ENCODE data around the gene MRPL4. TPM values are rescaled to one million over a fixed set of nuclear protein-coding genes. Genes with fewer than 3 reads are reported as not detected.

MRPL4 gene
- total and polyA plus RNA-seq, 10 of the 15 experiments (the other 5 are each of a cell fraction or from before 2014, with no cell fraction given), result 0.79 to 221 (median 112) TPM

DNA sequence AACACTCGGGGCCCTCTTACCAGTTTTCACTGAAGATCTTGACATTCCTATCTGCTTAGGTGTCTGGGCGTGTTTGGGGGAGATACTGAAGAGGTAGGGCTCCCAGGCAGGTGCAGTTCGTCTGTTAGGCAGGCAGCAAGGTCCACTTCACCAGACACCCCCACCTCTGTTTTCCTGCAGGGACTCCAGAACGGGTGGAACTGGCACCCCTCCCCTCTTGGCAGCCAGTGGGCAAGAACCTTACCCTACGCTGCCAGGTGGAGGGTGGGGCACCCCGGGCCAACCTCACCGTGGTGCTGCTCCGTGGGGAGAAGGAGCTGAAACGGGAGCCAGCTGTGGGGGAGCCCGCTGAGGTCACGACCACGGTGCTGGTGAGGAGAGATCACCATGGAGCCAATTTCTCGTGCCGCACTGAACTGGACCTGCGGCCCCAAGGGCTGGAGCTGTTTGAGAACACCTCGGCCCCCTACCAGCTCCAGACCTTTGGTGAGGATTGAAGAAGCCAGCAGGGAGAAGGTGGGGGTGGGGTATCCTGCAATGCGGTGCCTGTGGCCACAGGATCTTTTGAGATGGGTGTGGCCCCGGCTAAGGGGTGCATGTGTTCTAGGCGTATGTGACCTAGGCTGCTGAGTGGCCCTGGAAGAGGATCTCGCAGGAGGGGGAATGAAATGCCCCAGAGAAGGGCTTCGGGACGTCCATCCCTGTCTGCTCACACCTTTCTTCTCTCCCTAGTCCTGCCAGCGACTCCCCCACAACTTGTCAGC lies 31.5 kb downstream of the MRPL4 start:
- no peak overlapping the region for H3K4me2 ChIP-seq (ENCODE audit: control insufficient read depth, insufficient read depth)
- no TSS peak for BruUV-seq (replicated peaks)
- in situ Hi-C loops (cut with MboI) (no loop called here), intact Hi-C loops (cut with micrococcal nuclease; ENCODE audit: unreplicated experiment) (no loop called here)
- H4K20me1 ChIP-seq (ENCODE audit: control insufficient read depth, insufficient read depth), result peaks cover 13% of the 10 kb centered on the region; the same call in 1 of the 2 replicates
- no peaks in the 10 kb centered on the region for H3K27me3 ChIP-seq (replicated peaks in 1 of 2; ENCODE audit: control insufficient read depth in 2 of 2, insufficient read depth in 2 of 2, low read length in 1 of 2)
- ChIA-PET CTCF (no interaction called here), POLR2A (interaction anchor here (0.6 kb wide), 2 partner anchors 16 to 71 kb away, joined by 3 to 4 read pairs; no protein-coding TSS in a partner anchor), SMC1A (ENCODE audit: uncharacterized antibody, unreplicated experiment) (interaction anchor here (1.0 kb wide), 1 partner anchor 13 kb away, joined by 3 read pairs; the partner anchor contains the start of gene ICAM1), RAD21 (ENCODE audit: unreplicated experiment) (no interaction called here)
- 85% methylated on average over 23 of the region's 23 CpGs for WGBS (ENCODE audit: insufficient coverage, insufficient replicate concordance, low lambda C conversion rate, missing lambda C conversion rate)
- H3K4me1 ChIP-seq (ENCODE audit: control insufficient read depth, insufficient read depth, low read length), result peaks cover 41% of the 10 kb centered on the region
- no peak for FAIRE-seq
- H3K4me3 ChIP-seq, result no peak overlapping the region
- no peak overlapping the region for H3K27ac ChIP-seq (ENCODE audit: control insufficient read depth, insufficient read depth)
- peaks cover 18% of the 10 kb centered on the region for H3K79me2 ChIP-seq (ENCODE audit: control insufficient read depth, insufficient read depth, low read length)
- DNase-seq (ENCODE audit: low read depth, low spot score), result no peak
- H3K9me3 ChIP-seq (replicated peaks; ENCODE audit: control insufficient read depth, insufficient read depth, low read length), result no peaks in the 10 kb centered on the region
- peaks cover 34 to 35% of the 10 kb centered on the region in 2 experiments; a peak in 3 of 4 replicates for H3K36me3 ChIP-seq (ENCODE audit: control insufficient read depth in 2 of 2, insufficient read depth in 2 of 2, low read length in 1 of 2)
- no peak overlapping the region for H3K9ac ChIP-seq (ENCODE audit: control insufficient read depth, insufficient read depth, low read length)
- H2AFZ ChIP-seq (ENCODE audit: control insufficient read depth, low read depth, low read length), result no peak overlapping the region
- ATAC-seq, result no peak
- TF ChIP-seq FOXM1 (IDR thresholded peaks at IDR 0.05; ENCODE audit: low read depth, low read length) (0 out of 2 replicates have a peak, but pooled peaks have one; percentile 12), SKIL (IDR thresholded peaks at IDR 0.05; ENCODE audit: low read depth, poor library complexity, severe bottlenecking) (no peak), NR2C2 (IDR thresholded peaks at IDR 0.05; ENCODE audit: borderline replicate concordance, control insufficient read depth, insufficient read length, low read depth) (no peak), GABPA (IDR thresholded peaks at IDR 0.05; ENCODE audit: low read depth) (no peak), ZNF217 (IDR thresholded peaks at IDR 0.05) (no peak), POLR2A (IDR thresholded peaks at IDR 0.05; ENCODE audit: low read depth, low read length) (no peak), BRCA1 (IDR thresholded peaks at IDR 0.05; ENCODE audit: low read depth, low read length) (no peak), SMC3 (IDR thresholded peaks at IDR 0.05; ENCODE audit: borderline replicate concordance, low read length) (no peak), TAF1 (IDR thresholded peaks at IDR 0.05; ENCODE audit: borderline replicate concordance, low read depth, low read length) (no peak), SIX5 (IDR thresholded peaks at IDR 0.05; ENCODE audit: low read depth, low read length, severe bottlenecking) (no peak), TBL1XR1 (IDR thresholded peaks at IDR 0.05; ENCODE audit: low read depth, low read length) (no peak), MYB (IDR thresholded peaks at IDR 0.05; ENCODE audit: borderline replicate concordance, low read depth, low read length) (no peak), ZNF274 (IDR thresholded peaks at IDR 0.05; ENCODE audit: insufficient read depth, insufficient read length) (no peak), KLF5 (IDR thresholded peaks at IDR 0.05; ENCODE audit: partially characterized antibody) (no peak), ZNF24 (IDR thresholded peaks at IDR 0.05) (no peak)
- TF ChIP-seq, protein P1, sequence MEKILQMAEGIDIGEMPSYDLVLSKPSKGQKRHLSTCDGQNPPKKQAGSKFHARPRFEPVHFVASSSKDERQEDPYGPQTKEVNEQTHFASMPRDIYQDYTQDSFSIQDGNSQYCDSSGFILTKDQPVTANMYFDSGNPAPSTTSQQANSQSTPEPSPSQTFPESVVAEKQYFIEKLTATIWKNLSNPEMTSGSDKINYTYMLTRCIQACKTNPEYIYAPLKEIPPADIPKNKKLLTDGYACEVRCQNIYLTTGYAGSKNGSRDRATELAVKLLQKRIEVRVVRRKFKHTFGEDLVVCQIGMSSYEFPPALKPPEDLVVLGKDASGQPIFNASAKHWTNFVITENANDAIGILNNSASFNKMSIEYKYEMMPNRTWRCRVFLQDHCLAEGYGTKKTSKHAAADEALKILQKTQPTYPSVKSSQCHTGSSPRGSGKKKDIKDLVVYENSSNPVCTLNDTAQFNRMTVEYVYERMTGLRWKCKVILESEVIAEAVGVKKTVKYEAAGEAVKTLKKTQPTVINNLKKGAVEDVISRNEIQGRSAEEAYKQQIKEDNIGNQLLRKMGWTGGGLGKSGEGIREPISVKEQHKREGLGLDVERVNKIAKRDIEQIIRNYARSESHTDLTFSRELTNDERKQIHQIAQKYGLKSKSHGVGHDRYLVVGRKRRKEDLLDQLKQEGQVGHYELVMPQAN (conservative IDR thresholded peaks at IDR 0.05), result no peak
- TF ChIP-seq, protein P2, sequence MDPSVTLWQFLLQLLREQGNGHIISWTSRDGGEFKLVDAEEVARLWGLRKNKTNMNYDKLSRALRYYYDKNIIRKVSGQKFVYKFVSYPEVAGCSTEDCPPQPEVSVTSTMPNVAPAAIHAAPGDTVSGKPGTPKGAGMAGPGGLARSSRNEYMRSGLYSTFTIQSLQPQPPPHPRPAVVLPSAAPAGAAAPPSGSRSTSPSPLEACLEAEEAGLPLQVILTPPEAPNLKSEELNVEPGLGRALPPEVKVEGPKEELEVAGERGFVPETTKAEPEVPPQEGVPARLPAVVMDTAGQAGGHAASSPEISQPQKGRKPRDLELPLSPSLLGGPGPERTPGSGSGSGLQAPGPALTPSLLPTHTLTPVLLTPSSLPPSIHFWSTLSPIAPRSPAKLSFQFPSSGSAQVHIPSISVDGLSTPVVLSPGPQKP (IDR thresholded peaks at IDR 0.05; ENCODE audit: low read depth, low read length), result no peak

Data from GM12878 (cell line).